ENCODE results near the gene KCTD13.

Gene KCTD13

GRCh38 chr16:29905668-29906067 is 20.4 kb downstream of the KCTD13 start:
- TF ChIP-seq CTCF (IDR thresholded peaks at IDR 0.05; ENCODE audit: low read depth, low read length, missing control alignments) = no peak
- H3K4me3 ChIP-seq (replicated peaks; ENCODE audit: low read depth, low read length) = no peak overlapping the region
- no peak for DNase-seq (ENCODE audit: extremely low read depth, low read depth)

- no peak overlapping the region for H3K4me3 ChIP-seq (replicated peaks; ENCODE audit: low read depth, low read length)
- TF ChIP-seq CTCF (IDR thresholded peaks at IDR 0.05; ENCODE audit: low read depth, low read length, missing control alignments) = no peak
- DNase-seq (ENCODE audit: extremely low read depth, low read depth) = no peak
These were observed 21.1 kb downstream of the KCTD13 start for GRCh38 chr16:29904947-29905346.

GRCh38 chr16:29903590-29903989 is 22.4 kb downstream of the KCTD13 start:
- H3K4me3 ChIP-seq (replicated peaks; ENCODE audit: low read depth, low read length) = no peak overlapping the region
- no peak for DNase-seq (ENCODE audit: extremely low read depth, low read depth)
- no peak for TF ChIP-seq CTCF (IDR thresholded peaks at IDR 0.05; ENCODE audit: low read depth, low read length, missing control alignments)

- no peak for DNase-seq (ENCODE audit: extremely low read depth, low read depth)
- peak overlapping the region; percentile 62 for H3K4me3 ChIP-seq (replicated peaks; ENCODE audit: low read depth, low read length)
- TF ChIP-seq CTCF (IDR thresholded peaks at IDR 0.05; ENCODE audit: low read depth, low read length, missing control alignments) = no peak
These were observed 24.4 kb downstream of the KCTD13 start for GRCh38 chr16:29901607-29901945.

- no peak for TF ChIP-seq CTCF (IDR thresholded peaks at IDR 0.05; ENCODE audit: low read depth, low read length, missing control alignments)
- no peak for DNase-seq (ENCODE audit: extremely low read depth, low read depth)
- H3K4me3 ChIP-seq (replicated peaks; ENCODE audit: low read depth, low read length) = peak overlapping the region; percentile 62
These were observed 25.0 kb downstream of the KCTD13 start for GRCh38 chr16:29900888-29901606.

- peak within 1 kb of the TSS; percentile 62 for H3K4me3 ChIP-seq (replicated peaks; ENCODE audit: low read depth, low read length)
- DNase-seq (ENCODE audit: extremely low read depth, low read depth) = peak; percentile 35
- no peak for TF ChIP-seq CTCF (IDR thresholded peaks at IDR 0.05; ENCODE audit: low read depth, low read length, missing control alignments)
These were observed 25.7 kb downstream of the KCTD13 start, which contains the start of gene ASPHD1 for GRCh38 chr16:29900102-29900887. TSS of gene ASPHD1 (plus strand) at chr16:29900488. CDS start at chr16:29900972, 484 bp downstream.
